NCI-H146 treated with DMSO at 0.1 percent for 48 hours (cell line): ENCODE results near the gene MS4A13.
"Not testable (repeated sequence)": the region's sequence is repeated elsewhere in the genome, so short reads cannot be mapped to it uniquely, and the experiment has no call there.

ENCODE experiments used
- DNase-seq: peaks from one replicate; lab custom pipeline; 2025; ENCODE audit not compliant: unreplicated experiment; lab: John Stamatoyannopoulos, UW

Gene MS4A13

DNA sequence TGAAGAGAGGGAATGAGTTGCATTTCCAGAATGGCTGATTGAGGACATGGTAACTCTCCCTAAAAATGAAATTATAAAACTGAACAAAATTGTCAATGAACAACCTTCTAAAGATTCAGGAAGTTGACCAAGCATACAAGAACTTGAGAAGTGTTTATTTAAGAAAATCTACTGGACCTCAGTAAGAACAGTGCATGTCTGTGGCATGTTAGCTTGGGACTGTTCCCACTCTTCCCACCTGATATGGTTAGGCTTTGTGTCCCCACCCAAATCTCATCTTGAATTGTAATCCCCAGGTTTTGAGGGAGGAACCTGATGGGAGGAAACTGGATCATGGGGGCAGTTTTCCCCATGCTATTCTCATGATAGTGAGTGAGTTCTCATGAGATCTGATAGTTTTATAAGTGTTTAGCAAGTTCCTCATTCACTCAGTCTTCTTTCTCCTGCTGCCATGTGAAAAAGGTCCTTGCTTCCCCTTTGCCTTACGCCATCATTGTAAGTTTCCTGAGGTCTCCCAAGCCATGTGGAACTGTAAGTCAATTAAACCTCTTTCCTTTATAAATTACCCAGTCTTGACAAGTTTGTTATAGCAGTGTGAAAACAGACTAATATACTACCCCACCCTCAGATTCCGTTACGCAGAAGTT, 15.4 kb downstream of the MS4A13 start:
- no peak for DNase-seq

DNA sequence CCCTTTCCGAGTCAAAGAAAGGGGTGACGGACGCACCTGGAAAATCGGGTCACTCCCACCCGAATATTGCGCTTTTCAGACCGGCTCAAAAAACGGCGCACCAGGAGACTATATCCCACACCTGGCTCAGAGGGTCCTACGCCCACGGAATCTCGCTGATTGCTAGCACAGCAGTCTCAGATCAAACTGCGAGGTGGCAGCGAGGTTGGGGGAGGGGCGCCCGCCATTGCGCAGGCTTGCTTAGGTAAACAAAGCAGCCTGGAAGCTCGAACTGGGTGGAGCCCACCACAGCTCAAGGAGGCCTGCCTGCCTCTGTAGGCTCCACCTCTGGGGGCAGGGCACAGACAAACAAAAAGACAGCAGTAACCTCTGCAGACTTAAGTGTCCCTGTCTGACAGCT, 17.2 kb downstream of the MS4A13 start:
- not testable (repeated sequence) for DNase-seq

- not testable (repeated sequence) for DNase-seq
Measured at GRCh38 chr11:60538627-60539026, 23.4 kb downstream of the MS4A13 start.

DNA sequence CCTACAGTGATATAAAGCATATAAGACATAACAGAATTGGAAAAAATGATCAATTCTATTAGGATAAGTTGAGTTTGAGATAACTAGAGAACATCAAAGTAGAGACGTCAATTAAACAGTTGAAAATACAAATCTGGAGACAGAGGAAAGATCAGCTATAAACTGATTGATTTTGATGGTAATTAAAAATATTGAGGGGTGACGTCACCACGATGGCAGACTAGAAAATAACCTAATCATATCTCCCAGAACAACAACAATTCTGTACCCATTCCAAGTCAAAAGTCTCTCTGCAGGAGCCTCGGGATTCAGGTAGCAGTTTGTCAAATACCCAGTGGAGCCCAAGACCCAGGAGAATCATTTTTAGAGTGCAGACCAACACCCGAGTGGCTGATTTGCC, 28.9 kb downstream of the MS4A13 start:
- DNase-seq, result no peak

GRCh38 chr11:60561254-60561653, 46.1 kb downstream of the MS4A13 start:
- no peak for DNase-seq

DNA sequence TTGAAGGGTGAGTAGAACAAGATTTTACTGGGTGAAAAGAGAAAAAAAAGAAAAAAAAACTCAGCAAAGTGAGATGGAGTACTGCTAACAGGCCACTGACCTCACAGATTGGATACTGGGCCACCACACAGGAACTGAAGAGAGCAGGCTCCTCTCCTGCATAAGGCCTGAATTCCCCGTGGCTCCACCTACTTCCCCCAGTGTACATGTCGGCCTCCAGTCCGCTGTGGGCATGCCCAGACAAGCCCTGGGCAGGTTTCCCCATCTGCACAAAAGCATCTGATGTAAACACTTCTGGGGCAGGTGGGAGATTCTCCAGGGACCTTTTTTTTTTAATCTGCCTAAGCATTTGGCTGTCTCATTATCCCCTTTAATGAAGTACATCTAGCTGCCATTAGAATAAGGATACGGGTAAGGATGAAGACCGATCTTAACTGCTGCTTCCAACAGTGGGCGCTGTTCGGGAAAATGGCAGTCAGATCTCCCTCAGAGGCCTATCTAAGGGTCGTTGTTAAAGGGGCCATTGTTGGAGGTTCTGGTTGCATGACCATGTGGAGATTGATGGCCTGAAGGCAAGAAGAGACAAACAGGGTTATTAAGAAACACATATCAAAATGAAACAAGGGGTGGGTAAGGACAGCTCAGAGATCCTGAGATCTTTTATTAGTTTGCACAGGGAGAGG, 48.5 kb downstream of the MS4A13 start:
- DNase-seq, result peak; percentile 23

DNA sequence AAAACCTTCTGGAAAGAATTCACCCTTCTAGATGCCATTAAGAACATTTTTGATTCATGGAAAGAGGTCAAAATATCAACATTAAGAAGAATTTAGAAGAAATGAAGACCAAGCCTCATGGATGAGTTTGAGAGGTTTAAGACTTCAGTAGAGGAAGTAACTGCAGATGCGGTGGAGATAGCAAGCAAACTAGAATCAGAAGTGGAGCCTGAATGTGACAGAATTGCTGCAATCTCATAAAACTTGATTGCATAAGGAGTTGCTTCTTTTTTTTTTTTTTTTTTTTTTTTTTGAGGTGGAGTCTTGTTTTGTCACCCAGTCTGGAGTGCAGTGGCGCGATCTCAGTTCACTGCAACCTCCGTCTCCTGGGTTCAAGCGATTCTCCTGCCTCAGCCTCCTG, 51.6 kb downstream of the MS4A13 start:
- DNase-seq, result no peak

DNA sequence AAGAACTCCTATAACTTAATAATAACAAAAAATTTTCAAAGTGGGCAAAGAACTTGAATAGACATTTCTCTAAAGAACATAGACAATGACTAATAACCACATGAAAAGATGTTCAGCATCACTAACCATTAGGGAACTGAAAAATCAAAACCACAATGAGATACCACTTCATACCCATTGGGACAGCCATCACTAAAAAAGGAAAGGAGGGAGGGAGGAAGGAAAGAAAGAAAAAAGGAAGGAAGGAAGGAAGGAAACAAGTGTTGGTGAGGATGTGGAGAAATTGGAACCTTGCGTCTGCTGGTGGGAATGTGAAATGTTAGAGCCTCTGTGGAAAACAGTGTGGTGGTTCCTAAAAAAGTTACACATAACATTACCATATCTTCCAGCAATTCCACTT, 55.8 kb downstream of the MS4A13 start:
- no peak for DNase-seq

GRCh38 chr11:60589611-60590010, 74.4 kb downstream of the MS4A13 start:
- DNase-seq, result no peak
